Parathyroid adenoma (tissue), 2 donors: ENCODE measurements around the gene PPP2R3B.
A peak's percentile ranks its signal among the peaks of the same experiment; 100 is the strongest.

ENCODE experiments used
- H2AFZ ChIP-seq: fragments of 300-600 bp; sonication (generic); one replicate; pipeline ENCODE4 v1.7.0; 2017; ENCODE audit warnings: antibody characterized with exemption, mild to moderate bottlenecking
- H3K27ac ChIP-seq: fragments of 300-600 bp; sonication (generic); one replicate; pipeline ENCODE4 v1.7.0; 2017
- H3K27me3 ChIP-seq: fragments of 300-600 bp; sonication (generic); one replicate; pipeline ENCODE4 v1.7.0; 2017; ENCODE audit warnings: low read length; ENCODE audit not compliant: control insufficient read depth, insufficient read depth
- H3K36me3 ChIP-seq: fragments of 300-600 bp; sonication (generic); one replicate; pipeline ENCODE4 v1.7.0; 2017; ENCODE audit warnings: low read length; ENCODE audit not compliant: control insufficient read depth, insufficient read depth
- H3K4me1 ChIP-seq: fragments of 300-600 bp; sonication (generic); one replicate; pipeline ENCODE4 v1.7.0; 2017; ENCODE audit warnings: control low read depth
- H3K4me2 ChIP-seq: fragments of 300-600 bp; sonication (generic); one replicate; pipeline ENCODE4 v1.7.0; 2017; ENCODE audit warnings: low read length
- H3K4me3 ChIP-seq: fragments of 300-600 bp; sonication (generic); one replicate; pipeline ENCODE4 v1.7.0; 2017; ENCODE audit warnings: low read depth, low read length
- H3K79me2 ChIP-seq: fragments of 300-600 bp; sonication (generic); one replicate; pipeline ENCODE4 v1.7.0; 2017; ENCODE audit warnings: control low read depth
- H3K9ac ChIP-seq: fragments of 300-600 bp; sonication (generic); one replicate; pipeline ENCODE4 v1.7.0; 2017; ENCODE audit warnings: mild to moderate bottlenecking
- H3K9me3 ChIP-seq: fragments of 300-600 bp; sonication (generic); one replicate; pipeline ENCODE4 v1.7.0; 2017; ENCODE audit warnings: low read length; ENCODE audit not compliant: control insufficient read depth
- CTCF ChIP-seq: fragments of 300-600 bp; sonication (generic); IDR thresholded peaks from one replicate; pipeline ENCODE4 v1.7.0; 2017; ENCODE audit warnings: antibody characterized with exemption, mild to moderate bottlenecking
- donor health status: primary hyperparathyroidism.

PPP2R3B gene

DNA sequence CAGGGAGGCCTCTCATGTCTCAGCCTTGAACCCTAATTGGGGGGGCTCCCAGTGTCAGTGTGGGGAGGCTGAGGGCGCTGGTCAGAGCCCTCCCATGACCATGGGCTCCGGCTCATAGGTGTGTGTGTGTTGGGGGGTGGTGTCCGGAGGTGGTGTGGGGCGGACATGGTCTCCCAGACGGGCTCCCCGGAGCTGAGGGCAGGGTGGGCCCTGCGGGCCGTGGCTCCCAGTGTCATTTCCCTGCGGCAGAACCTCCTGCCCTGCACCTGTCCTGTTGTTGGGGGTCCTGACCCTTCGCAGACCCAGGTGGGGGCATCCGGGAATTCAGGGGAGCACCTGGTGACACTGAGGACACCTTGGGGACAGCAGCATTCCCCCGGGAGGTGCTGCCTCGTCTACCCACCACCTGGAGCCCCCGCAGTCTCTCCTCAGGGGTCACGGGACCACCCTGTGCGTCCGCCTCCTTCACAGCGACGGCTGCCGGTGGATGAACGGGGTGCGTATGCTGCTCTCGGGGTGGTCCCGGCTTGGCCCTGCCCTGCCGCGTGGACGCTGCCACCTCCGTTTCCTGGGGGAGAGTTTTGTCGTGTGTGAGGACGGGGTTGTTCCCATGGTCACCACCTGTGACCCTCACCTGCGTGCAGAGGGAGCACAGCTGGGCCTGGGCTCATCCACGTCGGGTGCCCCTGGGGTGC is 53.6 kb downstream of the PPP2R3B start:
- no peaks in the 10 kb centered on the region for H3K27me3 ChIP-seq
- H3K9ac ChIP-seq = no peak overlapping the region
- H3K27ac ChIP-seq = no peak overlapping the region
- no peak overlapping the region for H3K4me3 ChIP-seq
- H3K79me2 ChIP-seq = no peaks in the 10 kb centered on the region
- H3K36me3 ChIP-seq = no peaks in the 10 kb centered on the region
- no peaks in the 10 kb centered on the region for H3K9me3 ChIP-seq
- H2AFZ ChIP-seq = no peak overlapping the region
- H3K4me2 ChIP-seq = no peak overlapping the region
- no peak for TF ChIP-seq CTCF
- no peaks in the 10 kb centered on the region for H3K4me1 ChIP-seq

GRCh38 chrX:332496-332860 is 54.2 kb downstream of the PPP2R3B start:
- Histone ChIP-seq H3K27ac (no peak overlapping the region), H3K4me1 (no peaks in the 10 kb centered on the region), H3K4me2 (no peak overlapping the region), H2AFZ (no peak overlapping the region), H3K27me3 (no peaks in the 10 kb centered on the region), H3K9me3 (no peaks in the 10 kb centered on the region), H3K9ac (no peak overlapping the region), H3K79me2 (no peaks in the 10 kb centered on the region), H3K4me3 (no peak overlapping the region), H3K36me3 (no peaks in the 10 kb centered on the region)
- TF ChIP-seq CTCF = no peak

DNA sequence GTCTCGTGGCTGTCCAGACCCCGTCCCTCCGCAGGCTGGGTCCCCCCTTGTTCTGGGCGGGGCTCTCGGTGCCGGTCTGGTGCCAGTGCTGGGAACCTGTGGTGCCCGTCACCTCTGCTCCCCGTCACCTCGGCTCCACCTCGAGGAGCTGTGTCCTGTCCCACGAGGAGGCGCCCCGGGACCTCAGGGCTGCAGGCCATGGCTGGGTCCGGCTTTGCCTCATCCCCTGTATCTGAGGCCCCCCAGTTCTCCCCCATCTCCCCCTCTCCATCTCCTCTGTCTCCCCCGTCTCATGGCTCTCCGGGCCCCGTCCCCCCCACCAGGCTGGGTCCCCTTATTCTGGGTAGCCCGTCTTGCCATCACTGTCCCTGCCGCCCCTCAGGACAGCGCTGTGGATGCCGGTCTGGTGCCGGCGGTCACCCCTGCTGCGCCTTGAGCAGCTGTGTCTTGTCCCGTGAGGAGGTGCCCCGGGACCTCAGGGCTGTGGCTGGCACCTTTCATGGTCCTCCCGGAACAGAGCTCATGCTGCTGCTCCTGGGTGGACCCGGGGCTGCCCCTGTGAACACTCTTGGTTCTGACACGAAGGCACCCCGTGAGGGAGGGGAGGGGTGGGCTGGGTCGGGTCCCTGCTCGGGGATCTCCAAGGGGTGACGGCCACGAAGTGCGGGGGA is 54.7 kb downstream of the PPP2R3B start:
- Histone ChIP-seq H3K4me1 (no peaks in the 10 kb centered on the region), H3K27me3 (no peaks in the 10 kb centered on the region), H3K9ac (no peak overlapping the region), H3K36me3 (no peaks in the 10 kb centered on the region), H3K27ac (no peak overlapping the region), H3K4me3 (no peak overlapping the region), H2AFZ (peak overlapping the region; percentile 33), H3K4me2 (no peak overlapping the region), H3K9me3 (no peaks in the 10 kb centered on the region), H3K79me2 (no peaks in the 10 kb centered on the region)
- no peak for TF ChIP-seq CTCF

GRCh38 chrX:331151-331824 is 55.4 kb downstream of the PPP2R3B start:
- Histone ChIP-seq H3K9me3 (no peaks in the 10 kb centered on the region), H3K4me3 (peak overlapping the region; percentile 9), H2AFZ (peak overlapping the region; percentile 33), H3K36me3 (no peaks in the 10 kb centered on the region), H3K9ac (no peak overlapping the region), H3K27me3 (no peaks in the 10 kb centered on the region), H3K27ac (no peak overlapping the region), H3K4me1 (no peaks in the 10 kb centered on the region), H3K79me2 (no peaks in the 10 kb centered on the region), H3K4me2 (peak overlapping the region; percentile 47)
- no peak for TF ChIP-seq CTCF
